OCI-LY1 (cell line): ENCODE data around the gene INSR.

Source experiments
- CTCF ChIP-seq: fragments of 200-600 bp; sonication (generic), shearing (Covaris generic); IDR thresholded peaks from 2 replicates; pipeline ENCODE4 v1.5.1; 2017; ENCODE audit warnings: mild to moderate bottlenecking, antibody characterized with exemption, low read length, moderate library complexity, mixed read lengths
- EZH2 ChIP-seq: fragments of 200-600 bp; sonication (generic), shearing (Covaris generic); IDR thresholded peaks from 2 replicates; pipeline ENCODE4 v1.8.0; 2017; ENCODE audit warnings: borderline replicate concordance, mixed run types, mild to moderate bottlenecking, antibody characterized with exemption, low read length, moderate library complexity, mixed read lengths

GRCh38 chr19:7254590-7254989, 39.6 kb downstream of the INSR start:
- TF ChIP-seq CTCF (no peak), EZH2 (no peak)
